Natural killer cell (primary cell): Measurements from ENCODE around the gene LPAR3. TPM values are rescaled to one million over a fixed set of nuclear protein-coding genes. Genes with fewer than 3 reads are reported as not detected.
A peak's percentile ranks its signal among the peaks of the same experiment; 100 is the strongest.

Experiments
- ATAC-seq, 3 donors: fragments of 150-1000 bp in 2 of 3; fragments of 200-7000 bp in 1 of 3; cut with Tn5 transposase; 1 replicate in 1 of 3; 2 replicates in 2 of 3; pipeline ENCODE4 v1.10.0; 2021; ENCODE audit warnings: mild to moderate bottlenecking in 2 of 3, moderate library complexity in 2 of 3
- DNase-seq, 2 donors: peaks; one replicate each; pipeline versions ENCODE4 v3.0.0 to v3.0.0-alpha.2; 2013 to 2021; ENCODE audit warnings: mixed read lengths in 1 of 2
- H3K27ac ChIP-seq: one replicate; pipeline ENCODE4 v1.5.1; 2013; ENCODE audit warnings: mild to moderate bottlenecking, low read length
- H3K27me3 ChIP-seq: one replicate; pipeline ENCODE4 v1.6.1; 2013; ENCODE audit warnings: low read length; ENCODE audit not compliant: control insufficient read depth, insufficient read depth
- H3K36me3 ChIP-seq: one replicate; pipeline ENCODE4 v1.6.1; 2013; ENCODE audit warnings: low read length; ENCODE audit not compliant: control insufficient read depth, insufficient read depth
- H3K4me1 ChIP-seq: one replicate; pipeline ENCODE4 v1.6.1; 2013; ENCODE audit warnings: low read length; ENCODE audit not compliant: control insufficient read depth, insufficient read depth
- H3K4me3 ChIP-seq: one replicate; pipeline ENCODE4 v1.5.1; 2013; ENCODE audit warnings: low read length
- H3K9me3 ChIP-seq: one replicate; pipeline ENCODE4 v1.6.1; 2013; ENCODE audit warnings: low read length; ENCODE audit not compliant: control insufficient read depth, insufficient read depth
- H3K27ac Mint-ChIP-seq, 2 donors: one replicate each; pipeline ENCODE4 v1.8.0; 2022; ENCODE audit warnings: mild to moderate bottlenecking in 2 of 2, mixed read lengths in 2 of 2, moderate library complexity in 1 of 2
- H3K27me3 Mint-ChIP-seq, 2 donors: one replicate each; pipeline ENCODE4 v1.8.0; 2022; ENCODE audit warnings: low read depth in 2 of 2, mixed read lengths in 2 of 2
- H3K36me3 Mint-ChIP-seq: one replicate; pipeline ENCODE4 v1.8.0; 2022; ENCODE audit warnings: mixed read lengths
- H3K4me1 Mint-ChIP-seq, 2 donors: one replicate each; pipeline ENCODE4 v1.8.0; 2022; ENCODE audit warnings: mixed read lengths in 2 of 2
- H3K4me3 Mint-ChIP-seq: one replicate; pipeline ENCODE4 v1.8.0; 2022; ENCODE audit warnings: mild to moderate bottlenecking, moderate library complexity, mixed read lengths
- H3K9me3 Mint-ChIP-seq, 2 donors: one replicate each; pipeline ENCODE4 v1.8.0; 2022; ENCODE audit warnings: mixed read lengths in 2 of 2
- CTCF ChIP-seq: fragments of 200-600 bp; IDR thresholded peaks from one replicate; pipeline ENCODE4 v1.8.0; 2022; ENCODE audit warnings: antibody characterized with exemption
- WGBS: methylation state at CpG from one replicate; pipeline ENCODE4 v1.1.7; 2013; ENCODE audit warnings: missing lambda C conversion rate; ENCODE audit not compliant: insufficient coverage; 5-methylcytosine and 5-hydroxymethylcytosine counted together
- intact Hi-C: fragments of 100-400 bp; cut with micrococcal nuclease; formaldehyde crosslinking; loops from one replicate; pipeline ENCODE4 v1.14.2; 2022
- total RNA-seq, 4 donors: library from RNA; stranded (reverse); fragments of 120-200 nt in 1 of 4; gene quantifications; one replicate each; pipeline versions ENCODE4 v1.2.3 to v1.2.4, GENCODE V29; 2013 to 2022

LPAR3 gene
- total RNA-seq, 3 donors from 2014 or later (not counting 1 experiment from before 2014, with no cell fraction given): 0.48 to 0.64 TPM; not detected in 1

GRCh38 chr1:84851839-84852238 lies 41.2 kb downstream of the LPAR3 start:
- H3K9me3 Mint-ChIP-seq: no peaks in the 10 kb centered on the region
- Histone ChIP-seq H3K4me1 (peaks cover 25% of the 10 kb centered on the region), H3K9me3 (no peaks in the 10 kb centered on the region), H3K4me3 (no peak overlapping the region), H3K36me3 (no peaks in the 10 kb centered on the region), H3K27me3 (no peaks in the 10 kb centered on the region), H3K27ac (no peak overlapping the region)
- DNase-seq (no peak), ATAC-seq (no peak)
- H3K36me3 Mint-ChIP-seq: no peaks in the 10 kb centered on the region
- no peak overlapping the region for H3K27ac Mint-ChIP-seq
- no peaks in the 10 kb centered on the region for H3K27me3 Mint-ChIP-seq
- intact Hi-C loops: no loop called here
- no peak overlapping the region for H3K4me3 Mint-ChIP-seq
- no peak for TF ChIP-seq CTCF
- H3K4me1 Mint-ChIP-seq: peaks cover 10 to 15% of the 10 kb centered on the region in 2 donors
- 95% methylated on average over 8 of the region's 8 CpGs for WGBS

GRCh38 chr1:84849357-84849975 lies 43.5 kb downstream of the LPAR3 start:
- H3K9me3 Mint-ChIP-seq: no peaks in the 10 kb centered on the region
- ATAC-seq: no peak
- H3K27me3 Mint-ChIP-seq: no peaks in the 10 kb centered on the region
- WGBS: 90% methylated on average over 7 of the region's 7 CpGs
- intact Hi-C loops: no loop called here
- Histone ChIP-seq H3K9me3 (no peaks in the 10 kb centered on the region), H3K27me3 (no peaks in the 10 kb centered on the region), H3K4me3 (no peak overlapping the region), H3K4me1 (peaks cover 17% of the 10 kb centered on the region), H3K27ac (no peak overlapping the region), H3K36me3 (no peaks in the 10 kb centered on the region)
- H3K4me1 Mint-ChIP-seq: peaks cover 8 to 11% of the 10 kb centered on the region in 2 donors
- no peak for DNase-seq
- no peak overlapping the region for H3K4me3 Mint-ChIP-seq
- no peak overlapping the region for H3K27ac Mint-ChIP-seq
- H3K36me3 Mint-ChIP-seq: no peaks in the 10 kb centered on the region
- no peak for TF ChIP-seq CTCF

- Mint-ChIP-seq H3K4me3 (no peak overlapping the region), H3K4me1 (no peaks in the 10 kb centered on the region), H3K27ac (no peak overlapping the region), H3K36me3 (no peaks in the 10 kb centered on the region), H3K27me3 (no peaks in the 10 kb centered on the region), H3K9me3 (no peaks in the 10 kb centered on the region)
- no peak for TF ChIP-seq CTCF
- H3K4me1 ChIP-seq: peaks cover 8% of the 10 kb centered on the region
- 41% methylated on average over 5 of the region's 5 CpGs for WGBS
- H3K9me3 ChIP-seq: no peaks in the 10 kb centered on the region
- ATAC-seq (no peak), DNase-seq (peak in 1 of 2 donors; percentile 48)
- H3K27me3 ChIP-seq: no peaks in the 10 kb centered on the region
- no peak overlapping the region for H3K27ac ChIP-seq
- intact Hi-C loops: no loop called here
- H3K36me3 ChIP-seq: no peaks in the 10 kb centered on the region
- H3K4me3 ChIP-seq: no peak overlapping the region
Measured at GRCh38 chr1:84847253-84848250, 45.5 kb downstream of the LPAR3 start.
